ENCODE data around the gene ARL2.

DNA sequence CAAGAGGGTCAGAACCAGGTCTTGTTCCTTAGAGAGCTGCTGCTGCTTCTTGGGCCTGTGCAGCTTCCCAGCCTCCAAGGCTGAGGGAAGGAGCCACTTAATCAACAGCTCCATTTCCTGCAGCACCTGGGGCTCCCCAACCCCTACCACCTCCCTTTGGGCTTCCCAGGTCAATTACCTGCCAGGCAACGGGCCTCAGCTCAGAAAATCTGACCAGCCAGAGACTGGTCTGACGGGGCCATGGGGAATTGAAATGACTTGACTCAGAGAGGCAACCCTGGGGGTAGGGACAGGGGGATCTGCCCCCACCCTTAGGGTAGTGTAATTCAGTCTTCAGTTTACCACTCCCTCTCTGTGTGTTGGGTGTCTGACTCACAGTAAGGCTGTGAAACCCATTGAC is 37.3 kb upstream of the ARL2 start:
- TF ChIP-seq, protein P1, sequence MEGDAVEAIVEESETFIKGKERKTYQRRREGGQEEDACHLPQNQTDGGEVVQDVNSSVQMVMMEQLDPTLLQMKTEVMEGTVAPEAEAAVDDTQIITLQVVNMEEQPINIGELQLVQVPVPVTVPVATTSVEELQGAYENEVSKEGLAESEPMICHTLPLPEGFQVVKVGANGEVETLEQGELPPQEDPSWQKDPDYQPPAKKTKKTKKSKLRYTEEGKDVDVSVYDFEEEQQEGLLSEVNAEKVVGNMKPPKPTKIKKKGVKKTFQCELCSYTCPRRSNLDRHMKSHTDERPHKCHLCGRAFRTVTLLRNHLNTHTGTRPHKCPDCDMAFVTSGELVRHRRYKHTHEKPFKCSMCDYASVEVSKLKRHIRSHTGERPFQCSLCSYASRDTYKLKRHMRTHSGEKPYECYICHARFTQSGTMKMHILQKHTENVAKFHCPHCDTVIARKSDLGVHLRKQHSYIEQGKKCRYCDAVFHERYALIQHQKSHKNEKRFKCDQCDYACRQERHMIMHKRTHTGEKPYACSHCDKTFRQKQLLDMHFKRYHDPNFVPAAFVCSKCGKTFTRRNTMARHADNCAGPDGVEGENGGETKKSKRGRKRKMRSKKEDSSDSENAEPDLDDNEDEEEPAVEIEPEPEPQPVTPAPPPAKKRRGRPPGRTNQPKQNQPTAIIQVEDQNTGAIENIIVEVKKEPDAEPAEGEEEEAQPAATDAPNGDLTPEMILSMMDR (IDR thresholded peaks at IDR 0.05; ENCODE audit: insufficient read depth, low read depth, low read length) = no peak
- no peak for TF ChIP-seq EZH2 (IDR thresholded peaks at IDR 0.05; ENCODE audit: insufficient read depth, low read length)

Measured in astrocyte (in vitro differentiated cells and primary cell).